Activated naive CD4-positive, alpha-beta T cell treated with anti-CD3 and anti-CD28 coated beads, Interleukin-2, amount 50 U/mL, for 24 hours (primary cell): Measurements from ENCODE around the gene UNC13A.

Experiments
- H3K27ac Mint-ChIP-seq: one replicate; pipeline ENCODE4 v1.8.0; 2021; ENCODE audit warnings: mild to moderate bottlenecking, mixed read lengths
- H3K27me3 Mint-ChIP-seq: one replicate; pipeline ENCODE4 v1.8.0; 2021; ENCODE audit warnings: mixed read lengths
- H3K36me3 Mint-ChIP-seq: one replicate; pipeline ENCODE4 v1.8.0; 2021; ENCODE audit warnings: mixed read lengths
- H3K4me1 Mint-ChIP-seq: one replicate; pipeline ENCODE4 v1.8.0; 2021; ENCODE audit warnings: mixed read lengths
- H3K4me3 Mint-ChIP-seq: one replicate; pipeline ENCODE4 v1.8.0; 2021; ENCODE audit warnings: mild to moderate bottlenecking, mixed read lengths
- H3K9me3 Mint-ChIP-seq: one replicate; pipeline ENCODE4 v1.8.0; 2021; ENCODE audit warnings: mixed read lengths

Gene UNC13A

GRCh38 chr19:17719730-17720400 is 31.7 kb upstream of the UNC13A start:
- H3K4me3 Mint-ChIP-seq = peak overlapping the region; percentile 85
- no peaks in the 10 kb centered on the region for H3K27me3 Mint-ChIP-seq
- H3K27ac Mint-ChIP-seq = peak overlapping the region; percentile 71
- no peaks in the 10 kb centered on the region for H3K9me3 Mint-ChIP-seq
- peaks cover 29% of the 10 kb centered on the region for H3K4me1 Mint-ChIP-seq
- H3K36me3 Mint-ChIP-seq = no peaks in the 10 kb centered on the region

- H3K4me3 Mint-ChIP-seq = peak within 1 kb of the TSS; percentile 88
- no peaks in the 10 kb centered on the region for H3K27me3 Mint-ChIP-seq
- no peaks in the 10 kb centered on the region for H3K9me3 Mint-ChIP-seq
- H3K27ac Mint-ChIP-seq = peak within 1 kb of the TSS; percentile 87
- peaks cover 29% of the 10 kb centered on the region for H3K4me1 Mint-ChIP-seq
- no peaks in the 10 kb centered on the region for H3K36me3 Mint-ChIP-seq
Observed at GRCh38 chr19:17718947-17719711, 31.0 kb upstream of the UNC13A start, which contains the start of gene MAP1S. Gene MAP1S, plus strand, starts transcription at chr19:17719480. Its CDS starts 23 bp downstream, at chr19:17719503.

- Mint-ChIP-seq H3K4me1 (peaks cover 29% of the 10 kb centered on the region), H3K4me3 (peak overlapping the region; percentile 88)
Observed at GRCh38 chr19:17718550-17718946, 30.4 kb upstream of the UNC13A start.

GRCh38 chr19:17716309-17716929 is 28.3 kb upstream of the UNC13A start:
- Mint-ChIP-seq H3K27ac (no peak overlapping the region), H3K36me3 (no peaks in the 10 kb centered on the region), H3K27me3 (no peaks in the 10 kb centered on the region), H3K4me1 (peaks cover 22% of the 10 kb centered on the region), H3K4me3 (no peak overlapping the region), H3K9me3 (no peaks in the 10 kb centered on the region)

More at GRCh38 chr19:17718550-17718946, 30.4 kb upstream of the UNC13A start:
- H3K27ac Mint-ChIP-seq = peak overlapping the region; percentile 87
- H3K9me3 Mint-ChIP-seq = no peaks in the 10 kb centered on the region
- H3K36me3 Mint-ChIP-seq = no peaks in the 10 kb centered on the region
- no peaks in the 10 kb centered on the region for H3K27me3 Mint-ChIP-seq

- Mint-ChIP-seq H3K27ac (no peak overlapping the region), H3K4me3 (no peak overlapping the region), H3K27me3 (no peaks in the 10 kb centered on the region), H3K36me3 (no peaks in the 10 kb centered on the region), H3K4me1 (no peaks in the 10 kb centered on the region), H3K9me3 (no peaks in the 10 kb centered on the region)
Observed at GRCh38 chr19:17711851-17712250, 23.7 kb upstream of the UNC13A start.

GRCh38 chr19:17706750-17707181 is 18.6 kb upstream of the UNC13A start:
- Mint-ChIP-seq H3K27ac (no peak overlapping the region), H3K4me3 (no peak overlapping the region), H3K36me3 (no peaks in the 10 kb centered on the region)

GRCh38 chr19:17703824-17704463 is 15.8 kb upstream of the UNC13A start:
- Mint-ChIP-seq H3K27ac (no peak overlapping the region), H3K27me3 (peaks cover 2% of the 10 kb centered on the region), H3K4me1 (peaks cover 4% of the 10 kb centered on the region), H3K9me3 (no peaks in the 10 kb centered on the region), H3K36me3 (no peaks in the 10 kb centered on the region), H3K4me3 (no peak overlapping the region)

More at GRCh38 chr19:17706750-17707181, 18.6 kb upstream of the UNC13A start:
- Mint-ChIP-seq H3K27me3 (no peaks in the 10 kb centered on the region), H3K9me3 (no peaks in the 10 kb centered on the region), H3K4me1 (peaks cover 4% of the 10 kb centered on the region)

GRCh38 chr19:17695198-17695597 is 7.0 kb upstream of the UNC13A start:
- H3K27me3 Mint-ChIP-seq = peaks cover 20% of the 10 kb centered on the region

GRCh38 chr19:17692566-17692965 is 4.4 kb upstream of the UNC13A start:
- no peaks in the 10 kb centered on the region for H3K9me3 Mint-ChIP-seq
- peaks cover under 1% of the 10 kb centered on the region for H3K36me3 Mint-ChIP-seq
- H3K4me3 Mint-ChIP-seq = no peak overlapping the region
- no peak overlapping the region for H3K27ac Mint-ChIP-seq
- H3K4me1 Mint-ChIP-seq = peaks cover 7% of the 10 kb centered on the region
- H3K27me3 Mint-ChIP-seq = peaks cover 23% of the 10 kb centered on the region

More at GRCh38 chr19:17695198-17695597, 7.0 kb upstream of the UNC13A start:
- H3K4me1 Mint-ChIP-seq = no peaks in the 10 kb centered on the region
- H3K27ac Mint-ChIP-seq = no peak overlapping the region
- no peaks in the 10 kb centered on the region for H3K36me3 Mint-ChIP-seq
- no peaks in the 10 kb centered on the region for H3K9me3 Mint-ChIP-seq
- no peak overlapping the region for H3K4me3 Mint-ChIP-seq

GRCh38 chr19:17688853-17689595 is 870 bp upstream of the UNC13A start:
- Mint-ChIP-seq H3K27ac (peak overlapping the region; percentile 41), H3K4me3 (peak overlapping the region; percentile 0), H3K9me3 (no peaks in the 10 kb centered on the region), H3K27me3 (peaks cover 31% of the 10 kb centered on the region), H3K4me1 (peaks cover 10% of the 10 kb centered on the region), H3K36me3 (peaks cover 1% of the 10 kb centered on the region)

GRCh38 chr19:17687141-17687856 is 855 bp downstream of the UNC13A start:
- Mint-ChIP-seq H3K4me3 (no peak overlapping the region), H3K9me3 (no peaks in the 10 kb centered on the region), H3K27me3 (peaks cover 42% of the 10 kb centered on the region), H3K27ac (no peak overlapping the region), H3K4me1 (peaks cover 10% of the 10 kb centered on the region), H3K36me3 (peaks cover 1% of the 10 kb centered on the region)

GRCh38 chr19:17686592-17687024 is 1.5 kb downstream of the UNC13A start:
- Mint-ChIP-seq H3K36me3 (peaks cover 1% of the 10 kb centered on the region), H3K27ac (no peak overlapping the region), H3K4me1 (peaks cover 10% of the 10 kb centered on the region), H3K4me3 (no peak overlapping the region), H3K9me3 (no peaks in the 10 kb centered on the region), H3K27me3 (peaks cover 42% of the 10 kb centered on the region)

- no peak overlapping the region for H3K4me3 Mint-ChIP-seq
- peaks cover 46% of the 10 kb centered on the region for H3K27me3 Mint-ChIP-seq
- peaks cover 1% of the 10 kb centered on the region for H3K36me3 Mint-ChIP-seq
- no peaks in the 10 kb centered on the region for H3K9me3 Mint-ChIP-seq
- H3K4me1 Mint-ChIP-seq = peaks cover 10% of the 10 kb centered on the region
- no peak overlapping the region for H3K27ac Mint-ChIP-seq
Observed at GRCh38 chr19:17686023-17686521, 2.1 kb downstream of the UNC13A start.

GRCh38 chr19:17685451-17686022 is 2.6 kb downstream of the UNC13A start:
- Mint-ChIP-seq H3K4me1 (peaks cover 13% of the 10 kb centered on the region), H3K36me3 (peaks cover 1% of the 10 kb centered on the region), H3K27ac (no peak overlapping the region), H3K27me3 (peaks cover 45% of the 10 kb centered on the region), H3K4me3 (no peak overlapping the region), H3K9me3 (no peaks in the 10 kb centered on the region)
